Lower leg skin (tissue), 4 donors: ENCODE measurements around the gene PA2G4. TPM values are rescaled to one million over a fixed set of nuclear protein-coding genes. Genes with fewer than 3 reads are reported as not detected.

Source experiments
- DNase-seq, 2 donors: peaks; one replicate each; pipeline ENCODE4 v3.0.0-alpha.2; 2019; ENCODE audit warnings: low spot score in 2 of 2
- H3K4me3 ChIP-seq: fragments of 200-600 bp; sonication (generic); 2 replicates; pipeline ENCODE4 v1.5.1; 2017; ENCODE audit warnings: mild to moderate bottlenecking, low read depth; ENCODE audit not compliant: poor library complexity, severe bottlenecking
- CTCF ChIP-seq, 3 donors: fragments of 450-650 bp; IDR thresholded peaks; one replicate each; pipeline ENCODE4 v1.5.1; 2016; ENCODE audit warnings: antibody characterized with exemption in 3 of 3, mild to moderate bottlenecking in 3 of 3, moderate library complexity in 2 of 3
- POLR2A ChIP-seq, 2 donors: fragments of 450-650 bp; IDR thresholded peaks; one replicate each; pipeline ENCODE4 v1.6.1; 2016 to 2017; ENCODE audit warnings: antibody characterized with exemption in 2 of 2, mild to moderate bottlenecking in 1 of 2, moderate library complexity in 1 of 2
- WGBS, 2 donors: methylation state at CpG; one replicate each; pipeline ENCODE4 v1.1.5; 2018; 5-methylcytosine and 5-hydroxymethylcytosine counted together
- intact Hi-C: fragments of 100-400 bp; cut with DNase I; formaldehyde crosslinking; loops from one replicate; pipeline ENCODE4 v1.15.0; 2023; ENCODE audit warnings: low total_unique reads
- total RNA-seq, 4 donors: library from RNA; depleted of rRNA; stranded (reverse); fragments of >200 nt; gene quantifications; one replicate each; pipeline ENCODE4 v1.1.0, GENCODE V29; 2016

The PA2G4 gene
- total RNA-seq, 4 donors from 2014 or later, result 118 to 201 (median 130) TPM

DNA sequence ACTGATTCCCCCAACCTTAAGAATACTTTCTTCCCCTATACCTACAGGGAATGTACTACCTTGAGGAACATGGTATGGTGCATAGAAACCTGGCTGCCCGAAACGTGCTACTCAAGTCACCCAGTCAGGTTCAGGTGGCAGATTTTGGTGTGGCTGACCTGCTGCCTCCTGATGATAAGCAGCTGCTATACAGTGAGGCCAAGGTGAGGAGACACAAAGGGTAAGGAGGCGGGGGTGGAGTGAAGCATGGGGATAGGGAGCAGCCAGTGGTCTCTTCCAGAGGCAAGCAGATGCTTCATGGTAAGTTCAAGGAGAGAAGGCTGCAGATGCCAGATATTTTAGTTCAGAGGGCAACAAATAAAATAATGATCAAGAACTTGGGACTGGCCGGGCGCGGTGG lies 6.6 kb upstream of the PA2G4 start:
- no peak overlapping the region for H3K4me3 ChIP-seq
- WGBS, 2 donors, result 89 to 91% methylated on average over 6 of the region's 6 CpGs
- intact Hi-C loops, result no loop called here
- TF ChIP-seq POLR2A (IDR thresholded peaks at IDR 0.05), result no peak
- TF ChIP-seq CTCF (IDR thresholded peaks at IDR 0.05), result no peak
- no peak for DNase-seq

GRCh38 chr12:56098592-56098991 lies 5.8 kb upstream of the PA2G4 start:
- no peak overlapping the region for H3K4me3 ChIP-seq
- intact Hi-C loops, result no loop called here
- TF ChIP-seq POLR2A (IDR thresholded peaks at IDR 0.05), result no peak
- 79 to 84% methylated on average over 3 of the region's 3 CpGs for WGBS, 2 donors
- DNase-seq, result no peak

- no peak overlapping the region for H3K4me3 ChIP-seq
- DNase-seq, result no peak
- intact Hi-C loops, result no loop called here
- TF ChIP-seq CTCF (IDR thresholded peaks at IDR 0.05) (no peak), POLR2A (IDR thresholded peaks at IDR 0.05) (no peak)
- 54 to 65% methylated on average over 4 of the region's 4 CpGs for WGBS, 2 donors
Measured at GRCh38 chr12:56099787-56100186, 4.6 kb upstream of the PA2G4 start.

GRCh38 chr12:56101045-56101444 lies 3.3 kb upstream of the PA2G4 start:
- 81 to 86% methylated on average over 14 of the region's 14 CpGs for WGBS, 2 donors
- TF ChIP-seq POLR2A (IDR thresholded peaks at IDR 0.05), result no peak
- no peak for TF ChIP-seq CTCF (IDR thresholded peaks at IDR 0.05)
- intact Hi-C loops, result no loop called here

GRCh38 chr12:56102683-56103065 lies 1.7 kb upstream of the PA2G4 start:
- no peak for DNase-seq
- WGBS, 2 donors, result 72 to 77% methylated on average over 1 of the region's 1 CpG
- H3K4me3 ChIP-seq, result no peak overlapping the region
- no peak for TF ChIP-seq POLR2A (IDR thresholded peaks at IDR 0.05)
- no peak for TF ChIP-seq CTCF (IDR thresholded peaks at IDR 0.05)
- intact Hi-C loops, result no loop called here

More at GRCh38 chr12:56101045-56101444, 3.3 kb upstream of the PA2G4 start:
- DNase-seq, result no peak
- H3K4me3 ChIP-seq, result no peak overlapping the region

- 44 to 47% methylated on average over 6 of the region's 6 CpGs for WGBS, 2 donors
- H3K4me3 ChIP-seq, result no peak overlapping the region
- no peak for TF ChIP-seq POLR2A (IDR thresholded peaks at IDR 0.05)
- no peak for TF ChIP-seq CTCF (IDR thresholded peaks at IDR 0.05)
- DNase-seq, result no peak
- intact Hi-C loops, result no loop called here
Measured at GRCh38 chr12:56103066-56103711, 1.2 kb upstream of the PA2G4 start.
